HUES64 (cell line): Measurements from ENCODE around the gene UBAC1. TPM values are rescaled to one million over a fixed set of nuclear protein-coding genes. Genes with fewer than 3 reads are reported as not detected.

Experiments
- H3K27ac ChIP-seq: 2 replicates; pipeline ENCODE4 v1.7.0; 2013; ENCODE audit warnings: low read depth, low read length, inconsistent platforms
- H3K27me3 ChIP-seq: 2 replicates; pipeline ENCODE4 v1.6.1; 2013; ENCODE audit warnings: mild to moderate bottlenecking, low read length; ENCODE audit not compliant: insufficient read depth
- H3K36me3 ChIP-seq: 2 replicates; pipeline ENCODE4 v1.6.1; 2013; ENCODE audit warnings: mild to moderate bottlenecking, low read length; ENCODE audit not compliant: insufficient read depth
- H3K4me1 ChIP-seq: 2 replicates; pipeline ENCODE4 v1.6.1; 2013; ENCODE audit warnings: mild to moderate bottlenecking, low read length, moderate library complexity; ENCODE audit not compliant: insufficient read depth
- H3K4me3 ChIP-seq: 2 replicates; pipeline ENCODE4 v1.5.1; 2013; ENCODE audit warnings: mild to moderate bottlenecking, low read length, moderate library complexity
- H3K9ac ChIP-seq: 2 replicates; pipeline ENCODE4 v1.6.1; 2013; ENCODE audit warnings: mild to moderate bottlenecking, low read depth, low read length
- H3K9me3 ChIP-seq: 2 replicates; pipeline ENCODE4 v1.6.1; 2013; ENCODE audit warnings: low read depth, low read length; ENCODE audit not compliant: insufficient read depth
- WGBS: fragments of 150-250, 120-280 bp; methylation state at CpG from one replicate; pipeline ENCODE4 v1.1.7; 2013; ENCODE audit warnings: missing lambda C conversion rate; 5-methylcytosine and 5-hydroxymethylcytosine counted together
- polyA plus RNA-seq, 2 experiments: library from polyadenylated mRNA; stranded (reverse); fragments of 50-300 nt; gene quantifications; one replicate each; pipeline ENCODE4 v1.2.3, GENCODE V29; 2013

UBAC1 gene
- polyA plus RNA-seq (2013, experiment 1 of 2) = 46.2 TPM
- 40.4 TPM for polyA plus RNA-seq (2013, experiment 2 of 2)

- H3K27ac ChIP-seq = peak within 1 kb of the TSS; percentile 72; the same call in 1 of the 2 replicates
- H3K9me3 ChIP-seq = no peaks in the 10 kb centered on the region
- H3K9ac ChIP-seq = peak within 1 kb of the TSS; percentile 75
- H3K4me1 ChIP-seq = peaks cover 6% of the 10 kb centered on the region; the same call in 1 of the 2 replicates
- under 1% methylated on average over 52 of the region's 53 CpGs for WGBS
- H3K36me3 ChIP-seq = no peaks in the 10 kb centered on the region
- peak within 1 kb of the TSS; percentile 80 for H3K4me3 ChIP-seq
- H3K27me3 ChIP-seq = no peaks in the 10 kb centered on the region; the same call in 1 of the 2 replicates
These were observed at the start of gene UBAC1 for GRCh38 chr9:135961277-135961715. Gene UBAC1, minus strand, starts transcription at chr9:135961373. Its CDS starts 211 bp downstream, at chr9:135961162.

GRCh38 chr9:136010615-136011361, 49.6 kb upstream of the UBAC1 start:
- H3K4me3 ChIP-seq = peak overlapping the region; percentile 14; the same call in 1 of the 2 replicates
- H3K27me3 ChIP-seq = no peaks in the 10 kb centered on the region
- peaks cover 37% of the 10 kb centered on the region for H3K4me1 ChIP-seq
- no peaks in the 10 kb centered on the region for H3K36me3 ChIP-seq
- no peak overlapping the region for H3K9ac ChIP-seq
- WGBS = 54% methylated on average over 26 of the region's 28 CpGs
- peak overlapping the region; percentile 62; the same call in 1 of the 2 replicates for H3K27ac ChIP-seq
- H3K9me3 ChIP-seq = no peaks in the 10 kb centered on the region

GRCh38 chr9:136010176-136010575, 49.0 kb upstream of the UBAC1 start:
- Histone ChIP-seq H3K9me3 (no peaks in the 10 kb centered on the region), H3K4me3 (no peak overlapping the region), H3K27me3 (no peaks in the 10 kb centered on the region), H3K9ac (no peak overlapping the region), H3K27ac (no peak overlapping the region), H3K36me3 (no peaks in the 10 kb centered on the region), H3K4me1 (peaks cover 43% of the 10 kb centered on the region)
- WGBS = 92% methylated on average over 17 of the region's 17 CpGs

- Histone ChIP-seq H3K27ac (no peak overlapping the region), H3K9me3 (no peaks in the 10 kb centered on the region), H3K36me3 (no peaks in the 10 kb centered on the region), H3K4me3 (no peak overlapping the region), H3K27me3 (no peaks in the 10 kb centered on the region), H3K9ac (no peak overlapping the region), H3K4me1 (peaks cover 47% of the 10 kb centered on the region)
- WGBS = 90% methylated on average over 16 of the region's 16 CpGs
These were observed 48.3 kb upstream of the UBAC1 start for GRCh38 chr9:136009516-136009915.

GRCh38 chr9:136008693-136008997, 47.5 kb upstream of the UBAC1 start:
- no peaks in the 10 kb centered on the region for H3K27me3 ChIP-seq
- H3K9ac ChIP-seq = no peak overlapping the region
- H3K9me3 ChIP-seq = no peaks in the 10 kb centered on the region
- H3K4me1 ChIP-seq = peaks cover 55% of the 10 kb centered on the region
- H3K4me3 ChIP-seq = no peak overlapping the region
- H3K27ac ChIP-seq = no peak overlapping the region
- H3K36me3 ChIP-seq = no peaks in the 10 kb centered on the region
- 83% methylated on average over 21 of the region's 21 CpGs for WGBS

GRCh38 chr9:136007934-136008692, 46.9 kb upstream of the UBAC1 start:
- H3K9ac ChIP-seq = peak overlapping the region; percentile 11; the same call in 1 of the 2 replicates
- no peaks in the 10 kb centered on the region for H3K9me3 ChIP-seq
- no peaks in the 10 kb centered on the region for H3K36me3 ChIP-seq
- no peaks in the 10 kb centered on the region for H3K27me3 ChIP-seq
- no peak overlapping the region for H3K4me3 ChIP-seq
- WGBS = 71% methylated on average over 24 of the region's 24 CpGs
- peaks cover 57% of the 10 kb centered on the region for H3K4me1 ChIP-seq
- peak overlapping the region; percentile 34 for H3K27ac ChIP-seq

GRCh38 chr9:136007276-136007933, 46.2 kb upstream of the UBAC1 start:
- Histone ChIP-seq H3K9me3 (no peaks in the 10 kb centered on the region), H3K4me3 (no peak overlapping the region), H3K27ac (peak overlapping the region; percentile 34; the same call in 1 of the 2 replicates), H3K36me3 (no peaks in the 10 kb centered on the region), H3K9ac (0 out of 2 replicates have a peak overlapping the region, but pooled peaks have one; percentile 11), H3K4me1 (peaks cover 57% of the 10 kb centered on the region), H3K27me3 (no peaks in the 10 kb centered on the region)
- 92% methylated on average over 36 of the region's 36 CpGs for WGBS

GRCh38 chr9:136006169-136006568, 45.0 kb upstream of the UBAC1 start:
- no peak overlapping the region for H3K27ac ChIP-seq
- H3K4me1 ChIP-seq = peaks cover 55% of the 10 kb centered on the region
- WGBS = 94% methylated on average over 7 of the region's 7 CpGs
- no peaks in the 10 kb centered on the region for H3K36me3 ChIP-seq
- no peaks in the 10 kb centered on the region for H3K27me3 ChIP-seq
- H3K9me3 ChIP-seq = no peaks in the 10 kb centered on the region
- no peak overlapping the region for H3K4me3 ChIP-seq
- H3K9ac ChIP-seq = no peak overlapping the region

- peak overlapping the region; percentile 76 for H3K27ac ChIP-seq
- H3K36me3 ChIP-seq = no peaks in the 10 kb centered on the region
- peaks cover 47% of the 10 kb centered on the region for H3K4me1 ChIP-seq
- no peak overlapping the region for H3K4me3 ChIP-seq
- peak overlapping the region; percentile 52; the same call in 1 of the 2 replicates for H3K9ac ChIP-seq
- 44% methylated on average over 15 of the region's 15 CpGs for WGBS
- no peaks in the 10 kb centered on the region for H3K9me3 ChIP-seq
- H3K27me3 ChIP-seq = no peaks in the 10 kb centered on the region
These were observed 43.5 kb upstream of the UBAC1 start for GRCh38 chr9:136004712-136005111.

- H3K27me3 ChIP-seq = no peaks in the 10 kb centered on the region
- no peaks in the 10 kb centered on the region for H3K9me3 ChIP-seq
- peaks cover 47% of the 10 kb centered on the region for H3K4me1 ChIP-seq
- no peaks in the 10 kb centered on the region for H3K36me3 ChIP-seq
- H3K9ac ChIP-seq = peak overlapping the region; percentile 52; the same call in 1 of the 2 replicates
- peak overlapping the region; percentile 76 for H3K27ac ChIP-seq
- 74% methylated on average over 8 of the region's 9 CpGs for WGBS
- no peak overlapping the region for H3K4me3 ChIP-seq
These were observed 43.0 kb upstream of the UBAC1 start for GRCh38 chr9:136004219-136004618.
